Left renal pelvis (tissue), 4 donors: ENCODE measurements around the gene NOX5. TPM values are rescaled to one million over a fixed set of nuclear protein-coding genes. Genes with fewer than 3 reads are reported as not detected.
A peak's percentile ranks its signal among the peaks of the same experiment; 100 is the strongest.

ENCODE experiments used
- DNase-seq, 4 donors: peaks; one replicate each; pipeline ENCODE4 v3.0.0-alpha.2; 2013; ENCODE audit warnings: low read depth in 4 of 4, low spot score in 3 of 4
- polyA plus RNA-seq, 4 donors: library from polyadenylated mRNA; unstranded; fragments of 120-200 nt; gene quantifications; one replicate each; pipeline ENCODE4 v1.2.1, GENCODE V29; 2013; ENCODE audit not compliant: insufficient read length in 4 of 4

Gene NOX5
- polyA plus RNA-seq, 4 donors = 0.54 to 1.3 (median 0.62) TPM

DNA sequence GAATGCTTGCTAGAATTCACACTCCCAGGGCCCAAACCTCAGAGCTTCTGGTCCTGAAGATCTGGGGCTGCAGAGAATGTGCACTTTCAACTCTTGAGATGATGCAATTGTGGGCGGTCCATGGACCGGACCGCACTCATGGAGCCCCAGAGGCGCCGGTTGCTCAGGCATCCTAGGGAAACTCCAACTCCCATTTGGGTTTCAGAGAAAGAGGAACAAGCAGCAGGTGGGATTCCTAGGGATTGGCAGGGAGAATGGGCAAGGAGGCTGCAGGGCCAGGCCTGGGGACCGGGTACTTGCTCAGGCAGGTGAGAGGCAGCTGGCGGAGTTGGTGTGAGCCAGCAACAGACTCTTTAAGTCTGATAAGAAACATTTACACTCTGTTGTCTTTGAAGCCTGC, 3.5 kb downstream of the NOX5 start:
- DNase-seq = no peak

DNA sequence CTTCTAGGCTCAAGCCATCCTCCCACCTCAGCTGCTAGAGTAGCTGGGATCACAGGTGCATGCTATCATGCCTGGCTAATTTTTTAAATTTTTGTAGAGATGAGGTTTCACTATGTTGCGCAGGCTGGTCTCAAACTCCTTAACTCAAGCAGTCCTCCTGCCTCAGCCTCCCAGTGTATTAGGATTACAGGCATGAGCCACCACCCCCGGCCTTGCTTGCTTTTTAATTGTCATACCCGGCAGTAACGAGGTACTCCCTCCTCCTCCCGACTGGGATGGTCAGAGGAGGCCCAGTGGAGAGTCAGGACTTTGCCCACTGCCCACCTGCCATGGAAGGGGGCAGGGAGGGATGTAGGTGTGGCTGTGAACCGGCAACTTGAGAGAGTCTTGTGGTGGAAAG, 4.5 kb downstream of the NOX5 start:
- no peak for DNase-seq

DNA sequence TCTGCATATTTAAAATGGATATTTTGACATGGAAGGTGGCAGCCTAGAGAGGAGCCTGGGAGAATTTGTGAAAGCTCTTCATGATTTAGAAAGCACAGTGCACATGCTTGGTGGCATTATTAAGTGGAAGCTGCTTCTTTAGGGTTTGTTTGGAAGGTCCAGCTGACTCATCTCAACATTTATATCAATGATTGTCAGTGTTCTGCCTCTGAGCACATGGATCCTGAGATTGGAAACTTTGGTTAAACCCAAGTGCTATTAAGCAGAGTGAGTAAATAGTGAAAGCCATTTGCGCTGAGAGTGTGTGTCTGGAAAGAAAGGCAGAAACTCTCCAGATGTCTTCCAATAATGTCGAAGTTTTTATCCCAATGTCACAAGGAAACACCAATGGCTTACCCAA, 7.4 kb downstream of the NOX5 start:
- DNase-seq = no peak

DNA sequence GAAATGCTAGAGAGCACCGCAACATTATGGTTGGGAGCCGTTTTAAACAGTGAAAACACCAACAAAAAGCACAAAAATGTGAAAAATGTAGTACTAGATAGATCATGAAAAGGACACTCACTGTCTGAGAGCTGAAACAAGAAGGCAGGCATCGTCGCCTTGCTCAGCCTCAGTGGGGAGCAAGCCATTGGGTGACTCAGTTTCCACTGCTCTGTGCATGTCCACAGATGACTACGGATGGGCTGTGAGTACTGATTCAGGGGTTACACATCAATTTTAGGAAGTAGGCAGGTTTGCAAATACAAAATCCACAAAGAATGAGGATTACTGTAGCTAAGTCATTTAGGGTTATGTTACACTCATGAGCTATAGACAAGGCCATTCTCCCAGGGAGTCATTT, 10.8 kb downstream of the NOX5 start:
- no peak for DNase-seq

DNA sequence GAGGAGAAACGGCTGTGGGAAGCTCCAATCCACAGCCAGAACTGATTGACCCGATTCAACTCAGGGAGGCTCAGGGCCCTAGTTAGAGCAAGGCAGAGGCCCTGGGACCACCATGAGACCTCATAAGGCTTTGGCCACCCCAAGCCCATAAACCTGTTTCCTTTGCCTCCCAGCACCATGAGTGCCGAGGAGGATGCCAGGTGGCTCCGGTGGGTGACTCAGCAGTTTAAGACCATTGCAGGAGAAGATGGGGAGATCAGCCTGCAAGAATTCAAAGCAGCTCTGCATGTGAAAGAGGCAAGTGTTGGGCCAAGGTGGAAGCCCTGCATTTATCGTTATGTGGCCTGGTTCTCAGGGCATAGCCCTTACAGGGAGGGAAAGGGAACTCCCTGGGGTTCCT, 11.9 kb downstream of the NOX5 start:
- no peak for DNase-seq

DNA sequence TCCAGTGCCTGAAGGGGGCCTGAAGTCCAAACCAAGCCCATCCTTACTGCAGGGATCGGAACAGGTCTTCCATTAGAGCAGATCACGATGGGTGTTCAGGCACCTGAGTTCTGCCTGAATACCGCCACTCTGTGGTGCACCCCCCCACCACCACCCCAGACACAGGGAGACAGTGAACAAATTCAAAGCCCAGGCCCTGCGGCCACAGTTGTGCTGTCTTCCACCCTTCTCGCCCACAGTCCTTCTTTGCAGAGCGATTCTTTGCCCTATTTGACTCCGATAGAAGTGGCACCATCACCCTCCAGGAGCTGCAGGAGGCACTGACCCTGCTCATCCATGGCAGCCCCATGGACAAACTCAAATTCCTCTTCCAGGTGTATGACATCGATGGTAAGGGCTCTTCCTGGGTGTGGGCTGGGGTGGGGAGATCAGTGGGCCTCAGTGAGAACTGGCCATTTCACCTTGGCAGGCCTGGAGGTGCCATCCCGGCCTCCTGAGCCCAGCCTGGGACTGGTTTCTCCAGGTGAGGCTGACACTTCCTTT, 13.6 kb downstream of the NOX5 start:
- no peak for DNase-seq

DNA sequence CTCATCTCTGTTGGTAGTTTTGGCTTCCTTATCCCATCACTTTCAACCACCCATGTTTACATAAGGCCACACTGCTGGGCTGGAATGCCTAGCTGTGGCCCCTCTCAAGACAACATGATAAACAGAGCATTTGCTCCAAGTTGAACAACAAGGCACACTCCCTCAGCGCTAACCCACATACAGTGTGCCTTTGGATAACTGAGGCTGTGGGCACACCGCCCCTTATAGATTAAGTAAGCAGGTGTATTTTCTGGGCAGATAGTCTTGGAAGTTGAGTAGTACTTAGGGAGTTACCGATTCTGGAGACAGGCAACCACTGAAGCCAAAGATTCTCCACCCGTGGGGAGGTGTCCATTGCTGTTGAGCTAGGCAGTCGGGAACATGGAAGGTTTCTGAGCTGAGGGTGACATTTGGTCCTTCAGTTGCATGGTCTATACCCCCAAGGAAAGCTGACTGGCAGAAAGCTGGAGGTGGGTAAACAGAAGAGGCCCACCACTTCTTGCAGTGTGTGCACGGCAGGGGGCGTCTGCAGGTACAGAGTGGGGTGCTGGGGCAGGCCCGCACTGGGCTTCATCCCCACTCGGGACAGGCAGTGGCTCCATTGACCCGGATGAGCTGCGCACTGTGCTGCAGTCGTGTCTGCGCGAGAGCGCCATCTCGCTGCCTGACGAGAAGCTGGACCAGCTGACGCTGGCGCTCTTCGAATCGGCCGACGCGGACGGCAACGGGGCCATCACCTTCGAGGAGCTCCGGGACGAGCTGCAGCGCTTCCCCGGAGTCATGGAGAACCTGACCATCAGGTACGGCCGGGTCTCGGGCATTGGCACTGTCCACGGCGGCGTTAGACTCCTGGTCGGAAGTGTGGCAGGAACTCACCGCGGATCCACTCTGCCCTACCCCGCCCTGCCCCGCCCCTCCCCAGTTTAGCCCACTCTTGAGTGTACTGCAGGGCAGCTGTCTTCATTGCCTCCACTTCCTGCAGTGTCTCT, 16.8 kb downstream of the NOX5 start:
- DNase-seq = peak in 2 of 4 donors; percentile 31 to 33

DNA sequence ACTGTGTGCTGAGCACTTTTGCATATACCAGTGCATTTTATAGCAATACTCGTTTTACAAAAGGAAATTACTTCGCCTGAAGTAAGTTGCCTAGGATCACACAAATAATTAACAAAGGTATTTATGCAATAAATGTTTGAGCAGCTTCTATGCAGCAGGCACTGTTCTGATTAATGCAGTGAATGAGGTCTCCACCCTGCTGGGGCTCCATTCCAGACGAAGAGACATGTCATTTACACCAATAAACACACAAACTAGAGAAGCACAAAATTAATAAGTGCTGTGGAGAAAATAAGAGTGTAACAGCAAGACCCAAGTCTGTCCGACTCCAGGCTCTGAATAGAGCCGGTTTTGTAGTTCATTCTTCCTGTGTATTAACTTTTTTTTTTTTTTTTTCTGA, 17.5 kb downstream of the NOX5 start:
- DNase-seq = no peak

DNA sequence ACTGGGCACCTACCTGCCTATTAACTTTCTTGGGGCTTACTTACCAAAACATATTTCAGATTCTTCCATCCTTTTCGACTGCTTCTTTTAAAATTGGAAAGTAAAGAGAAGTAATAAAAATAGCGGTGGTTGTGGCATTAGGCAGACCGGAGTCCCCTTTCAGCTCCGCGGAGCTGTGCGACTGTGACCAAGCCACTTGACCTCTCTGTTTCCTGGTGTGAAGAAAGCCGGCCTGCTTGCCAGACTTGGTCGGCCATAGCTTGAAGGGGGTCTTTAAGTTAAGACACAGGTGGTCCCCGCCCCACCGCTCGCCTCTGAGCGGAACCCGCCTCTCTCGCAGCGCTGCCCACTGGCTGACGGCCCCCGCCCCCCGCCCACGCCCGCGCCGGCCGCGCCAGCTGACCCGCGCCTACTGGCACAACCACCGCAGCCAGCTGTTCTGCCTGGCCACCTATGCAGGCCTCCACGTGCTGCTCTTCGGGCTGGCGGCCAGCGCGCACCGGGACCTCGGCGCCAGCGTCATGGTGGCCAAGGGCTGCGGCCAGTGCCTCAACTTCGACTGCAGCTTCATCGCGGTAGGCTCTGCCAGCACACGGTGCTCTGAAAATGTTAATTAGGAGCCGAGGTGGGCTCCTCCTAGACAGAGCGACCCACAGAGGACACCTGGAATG, 18.3 kb downstream of the NOX5 start:
- DNase-seq = no peak

DNA sequence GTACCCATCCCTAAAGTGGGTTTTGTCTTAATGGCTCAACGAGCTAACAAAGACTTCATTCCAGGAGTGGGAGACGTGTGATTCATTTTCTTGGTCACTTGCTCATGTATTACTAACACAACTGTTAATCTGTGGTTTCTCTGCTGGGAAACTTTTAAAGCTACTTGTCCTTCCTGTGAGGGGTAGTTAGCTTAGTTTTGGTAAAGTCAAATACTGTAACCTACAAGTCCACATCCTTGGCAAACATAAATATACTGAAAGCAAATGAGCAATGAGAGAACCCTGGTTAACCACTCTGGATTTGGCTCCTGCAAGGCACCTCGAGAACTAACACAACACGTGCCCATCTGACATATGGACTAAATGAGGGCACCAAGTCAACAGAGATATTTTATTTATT, 19.9 kb downstream of the NOX5 start:
- no peak for DNase-seq

DNA sequence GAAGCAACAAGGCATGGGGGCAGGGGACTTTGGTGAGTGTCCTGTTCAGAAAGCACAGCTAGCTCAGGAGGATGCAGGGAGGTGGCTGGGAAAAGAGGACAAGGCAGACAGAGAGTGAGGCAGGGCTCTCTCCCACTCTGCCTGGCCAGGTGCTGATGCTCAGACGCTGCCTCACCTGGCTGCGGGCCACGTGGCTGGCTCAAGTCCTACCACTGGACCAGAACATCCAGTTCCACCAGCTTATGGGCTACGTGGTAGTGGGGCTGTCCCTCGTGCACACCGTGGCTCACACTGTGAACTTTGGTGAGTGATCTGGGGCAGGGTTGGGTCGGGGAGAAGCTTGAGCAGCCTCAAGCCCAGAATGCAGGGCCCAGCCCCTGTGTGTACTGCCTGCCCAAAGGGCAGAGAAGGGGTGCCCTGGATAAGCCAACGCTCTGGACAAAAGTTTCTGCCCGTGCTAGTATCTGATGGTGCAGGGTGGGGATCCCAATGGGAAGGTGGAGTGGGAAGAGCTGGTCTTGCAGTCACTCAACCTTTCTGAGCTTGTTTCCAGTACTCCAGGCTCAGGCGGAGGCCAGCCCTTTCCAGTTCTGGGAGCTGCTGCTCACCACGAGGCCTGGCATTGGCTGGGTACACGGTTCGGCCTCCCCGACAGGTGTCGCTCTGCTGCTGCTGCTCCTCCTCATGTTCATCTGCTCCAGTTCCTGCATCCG, 20.9 kb downstream of the NOX5 start:
- no peak for DNase-seq

DNA sequence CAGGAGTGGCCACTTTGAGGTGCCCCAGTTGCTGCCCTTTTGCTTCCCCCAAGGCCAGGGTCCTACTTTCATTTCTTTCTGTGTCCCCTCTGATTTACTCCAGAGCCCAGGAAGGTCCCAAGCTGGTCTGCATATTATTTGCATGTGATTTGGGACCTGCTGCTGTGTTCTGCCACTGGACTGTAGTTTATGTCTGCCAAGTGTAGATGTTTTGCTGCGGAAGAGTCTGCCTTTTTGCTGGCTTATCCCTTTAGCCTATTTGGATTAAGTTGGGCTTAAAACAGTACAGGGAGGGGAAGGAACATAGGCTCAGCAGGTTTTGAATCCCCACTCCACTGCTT, 21.4 kb downstream of the NOX5 start:
- DNase-seq = no peak

DNA sequence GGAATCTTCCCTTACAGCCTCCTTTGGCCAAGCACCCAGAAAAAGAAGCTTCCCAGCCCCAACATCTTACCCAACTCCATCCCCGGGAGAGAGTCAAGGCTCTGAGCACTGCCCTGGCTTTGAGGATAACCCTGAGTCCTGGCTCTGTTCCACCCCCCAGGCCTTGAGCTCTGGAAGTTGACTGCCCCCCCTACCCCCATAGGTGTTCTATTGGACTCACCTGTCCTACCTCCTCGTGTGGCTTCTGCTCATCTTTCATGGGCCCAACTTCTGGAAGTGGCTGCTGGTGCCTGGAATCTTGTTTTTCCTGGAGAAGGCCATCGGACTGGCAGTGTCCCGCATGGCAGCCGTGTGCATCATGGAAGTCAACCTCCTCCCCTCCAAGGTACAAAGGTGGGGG, 22.3 kb downstream of the NOX5 start:
- no peak for DNase-seq

DNA sequence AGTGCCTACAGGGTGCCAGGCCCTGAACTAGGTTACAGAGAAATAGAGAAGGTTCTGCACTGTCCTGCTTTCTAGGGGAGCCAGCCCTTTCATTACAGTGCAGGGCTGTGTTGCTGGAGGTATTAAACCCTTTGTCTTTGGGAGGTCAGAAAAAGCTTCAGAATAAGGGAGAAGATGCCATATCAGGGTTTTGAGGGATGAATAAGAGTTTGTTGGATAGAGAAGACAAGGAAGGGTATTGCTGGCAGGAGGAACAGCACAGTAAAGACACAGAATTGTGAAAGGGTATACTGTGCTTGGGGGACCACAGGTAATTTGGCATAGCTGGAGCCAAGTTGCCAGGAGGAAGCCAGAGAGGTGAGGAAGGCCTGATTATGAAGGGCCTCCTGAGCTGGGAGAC, 23.0 kb downstream of the NOX5 start:
- no peak for DNase-seq

DNA sequence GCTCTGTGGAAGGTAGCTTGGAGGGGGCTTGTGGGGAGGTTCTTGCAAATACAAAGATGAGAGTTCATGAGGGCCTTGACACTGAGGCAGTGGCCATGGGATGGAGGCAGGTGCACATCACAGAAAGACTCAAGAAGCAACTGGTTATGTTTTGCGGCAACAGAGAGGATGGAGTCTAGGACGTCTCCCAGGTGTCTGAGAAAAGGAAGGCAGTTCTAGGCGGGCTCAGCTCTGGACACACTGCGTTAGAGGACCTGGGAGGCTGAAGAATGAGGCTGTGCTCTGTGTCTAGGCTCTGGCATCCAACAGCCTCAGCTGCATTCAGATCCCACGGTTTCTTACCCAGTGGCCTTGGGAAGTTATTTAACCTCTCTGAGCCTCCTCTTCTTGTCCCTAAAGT, 23.5 kb downstream of the NOX5 start:
- no peak for DNase-seq

DNA sequence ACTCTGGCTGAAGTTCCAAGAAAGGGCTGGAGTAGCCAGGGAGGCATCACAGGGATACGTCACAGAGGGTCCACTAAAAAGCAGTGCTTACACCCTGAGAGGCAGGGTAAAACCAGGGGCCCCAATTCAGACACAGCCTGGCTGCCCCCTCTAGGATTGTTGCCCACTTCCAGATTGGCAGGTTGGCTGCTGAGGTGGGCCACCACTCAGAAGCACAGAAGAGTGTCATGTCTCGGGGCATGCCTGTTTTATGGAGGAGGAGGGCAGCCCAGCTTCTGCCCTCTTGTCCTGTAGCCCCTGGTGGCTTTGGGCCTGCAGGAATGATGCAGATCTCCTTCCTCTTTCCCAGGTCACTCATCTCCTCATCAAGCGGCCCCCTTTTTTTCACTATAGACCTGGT, 24.0 kb downstream of the NOX5 start:
- DNase-seq = no peak

DNA sequence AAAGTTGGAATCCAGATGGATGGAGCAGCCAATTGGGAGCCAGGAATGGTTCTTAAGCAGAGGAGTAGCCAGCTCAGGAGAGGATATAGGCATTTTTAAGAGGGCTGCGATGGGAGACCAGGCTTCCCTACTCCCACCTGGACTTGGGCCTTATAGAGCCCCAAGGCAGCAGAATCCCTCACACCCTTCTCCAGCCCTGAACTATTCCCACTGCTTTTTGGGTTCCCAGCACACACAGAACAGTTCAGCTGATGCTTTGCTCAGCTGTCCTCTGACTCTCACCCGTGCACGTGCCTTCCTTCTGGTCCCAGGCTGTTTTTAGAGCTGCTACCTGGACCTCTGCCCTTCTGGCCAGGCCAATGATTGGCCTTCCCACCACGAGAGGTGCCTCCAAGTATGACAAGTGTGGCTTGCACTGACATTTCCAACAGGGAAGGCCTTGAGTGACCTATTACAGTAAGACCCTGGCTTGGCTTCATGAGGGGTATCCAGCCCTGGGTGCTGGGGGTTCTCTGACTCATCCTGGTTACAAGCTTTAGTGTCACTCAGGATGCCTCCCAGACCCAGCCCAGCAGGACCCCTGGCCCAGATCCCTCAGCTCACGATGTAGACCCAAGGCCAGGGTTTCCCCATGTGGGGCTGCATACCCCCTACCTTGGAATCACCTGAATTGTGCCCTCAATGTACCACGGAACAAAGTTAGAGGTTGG, 25.2 kb downstream of the NOX5 start:
- no peak for DNase-seq

DNA sequence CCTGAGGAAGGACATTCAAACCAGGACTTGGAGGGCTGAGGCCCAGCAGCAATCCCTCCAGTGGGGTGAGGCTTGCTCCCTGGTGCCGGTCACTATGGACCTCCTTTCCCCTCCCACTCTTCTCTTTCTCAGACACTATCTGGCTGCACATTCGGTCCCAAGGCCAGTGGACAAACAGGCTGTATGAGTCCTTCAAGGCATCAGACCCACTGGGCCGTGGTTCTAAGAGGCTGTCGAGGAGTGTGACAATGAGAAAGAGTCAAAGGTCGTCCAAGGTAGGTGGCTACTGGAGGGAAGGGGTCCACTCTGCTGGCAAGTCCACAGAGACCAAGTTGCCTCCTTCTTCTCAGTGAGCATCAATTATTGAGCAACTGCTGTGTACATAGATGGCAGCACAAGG, 28.0 kb downstream of the NOX5 start:
- no peak for DNase-seq

DNA sequence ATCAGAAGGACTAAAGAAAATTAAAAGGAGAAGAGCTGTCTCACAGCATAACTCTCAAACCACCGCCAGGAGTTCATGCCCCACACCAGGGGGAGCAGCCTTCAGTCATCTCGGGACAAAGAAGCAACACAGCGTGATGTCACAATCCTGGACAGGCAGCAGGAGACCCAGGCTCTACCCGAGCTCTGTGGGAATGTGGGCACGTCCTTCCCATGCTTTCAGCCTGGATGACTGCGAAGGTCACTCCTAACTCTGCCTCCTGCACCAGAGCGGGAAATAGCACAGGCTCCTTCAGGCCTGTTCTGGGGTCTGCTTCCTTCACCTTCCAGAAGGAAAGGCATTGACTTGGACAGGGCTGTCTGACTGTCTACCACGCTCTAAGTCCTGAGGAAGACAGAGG, 31.3 kb downstream of the NOX5 start:
- DNase-seq = peak in 1 of 4 donors; percentile 26

DNA sequence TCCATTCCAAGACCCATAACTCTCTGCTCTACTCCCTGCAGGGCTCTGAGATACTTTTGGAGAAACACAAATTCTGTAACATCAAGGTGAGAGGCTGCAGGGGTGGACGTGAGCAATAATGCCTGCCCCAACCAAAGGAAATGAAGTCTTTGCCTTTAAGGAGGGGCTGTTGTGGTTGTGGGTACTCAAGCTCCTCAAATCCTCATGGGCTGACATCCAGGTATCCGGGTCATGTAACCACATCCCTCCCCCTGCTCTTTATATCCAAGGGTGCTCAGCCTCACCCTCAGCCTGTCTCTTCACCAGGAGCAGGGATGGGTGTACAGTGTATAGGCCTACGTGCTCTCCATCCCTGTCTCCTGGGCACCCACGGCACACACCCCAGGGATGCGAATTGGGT, 32.3 kb downstream of the NOX5 start:
- no peak for DNase-seq

DNA sequence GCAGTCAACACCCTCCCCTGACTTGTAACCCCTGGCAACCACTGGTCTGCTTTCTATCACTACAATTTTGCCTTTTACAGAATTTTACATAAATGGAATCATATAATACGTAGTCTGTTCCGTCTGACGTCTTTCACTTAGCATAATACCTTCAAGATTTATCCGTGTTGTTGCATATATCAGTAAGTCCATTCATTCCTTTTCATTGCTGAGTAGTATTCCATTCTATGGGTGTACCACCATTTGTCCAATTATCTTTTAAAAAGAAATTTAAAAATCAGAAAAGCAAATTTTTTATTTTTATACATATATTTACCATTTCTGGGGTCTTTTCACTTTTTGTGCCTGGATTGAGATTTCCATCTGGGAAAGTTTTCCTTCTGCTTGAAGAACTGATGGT, 35.5 kb downstream of the NOX5 start:
- no peak for DNase-seq
